Mesenchymal stem cell (in vitro differentiated cells and primary cell): ENCODE measurements around the gene GPRC5C.

Experiments
- DNase-seq: peaks from one replicate; pipeline ENCODE4 v3.0.0-alpha.2; 2013
- H2AFZ ChIP-seq: one replicate; pipeline ENCODE4 v1.6.1; 2013; ENCODE audit warnings: low read depth, mild to moderate bottlenecking, control low read depth, inconsistent platforms, low read length, moderate library complexity
- H2AK5ac ChIP-seq: 2 replicates; pipeline ENCODE4 v1.6.1; 2013; ENCODE audit warnings: low read length, moderate library complexity, mild to moderate bottlenecking, inconsistent platforms; ENCODE audit not compliant: severe bottlenecking
- H2BK120ac ChIP-seq: one replicate; pipeline ENCODE4 v1.6.1; 2013; ENCODE audit warnings: low read depth, mild to moderate bottlenecking, inconsistent platforms, low read length, moderate library complexity
- H2BK12ac ChIP-seq, 2 experiments: one replicate each; pipeline ENCODE4 v1.6.1; 2013; ENCODE audit warnings: inconsistent platforms in 2 of 2, low read length in 2 of 2, mild to moderate bottlenecking in 2 of 2, moderate library complexity in 2 of 2, control low read depth in 1 of 2
- H2BK15ac ChIP-seq: one replicate; pipeline ENCODE4 v1.6.1; 2013; ENCODE audit warnings: mild to moderate bottlenecking, low read depth, inconsistent platforms; ENCODE audit not compliant: poor library complexity, severe bottlenecking
- H2BK5ac ChIP-seq: 2 replicates; pipeline ENCODE4 v1.6.1; 2013; ENCODE audit warnings: low read depth, mild to moderate bottlenecking, low read length, control low read depth, inconsistent platforms; ENCODE audit not compliant: poor library complexity, severe bottlenecking
- H3K14ac ChIP-seq, 2 experiments: one replicate each; pipeline ENCODE4 v1.6.1; 2013; ENCODE audit warnings: inconsistent platforms in 2 of 2, low read length in 2 of 2, control low read depth in 1 of 2, mild to moderate bottlenecking in 1 of 2, moderate library complexity in 1 of 2
- H3K18ac ChIP-seq, 2 experiments: one replicate each; pipeline ENCODE4 v1.6.1; 2013; ENCODE audit warnings: inconsistent platforms in 2 of 2, low read length in 2 of 2, control low read depth in 1 of 2, low read depth in 1 of 2, mild to moderate bottlenecking in 1 of 2
- H3K23ac ChIP-seq, 2 experiments: one replicate each; pipeline ENCODE4 v1.6.1; 2013; ENCODE audit warnings: inconsistent platforms in 2 of 2, low read length in 2 of 2, mild to moderate bottlenecking in 2 of 2, moderate library complexity in 2 of 2, control low read depth in 1 of 2
- H3K27ac ChIP-seq: 2 replicates; pipeline ENCODE4 v1.5.1; 2013; ENCODE audit warnings: mild to moderate bottlenecking, moderate library complexity, low read length, control low read depth, inconsistent platforms; ENCODE audit not compliant: poor library complexity, severe bottlenecking
- H3K27me3 ChIP-seq, 2 experiments: 2 replicates each; pipeline versions ENCODE4 v1.6.1 to v1.7.0; 2013; ENCODE audit warnings: low read length in 2 of 2, mild to moderate bottlenecking in 2 of 2, moderate library complexity in 2 of 2, control low read depth in 1 of 2, inconsistent platforms in 1 of 2; ENCODE audit not compliant: control insufficient read depth in 1 of 2, insufficient read depth in 1 of 2
- H3K36me3 ChIP-seq, 2 experiments: 2 replicates each; pipeline versions ENCODE4 v1.6.1 to v1.7.0; 2013; ENCODE audit warnings: low read length in 2 of 2, control low read depth in 1 of 2, inconsistent platforms in 1 of 2, low read depth in 1 of 2, mild to moderate bottlenecking in 1 of 2; ENCODE audit not compliant: insufficient read depth in 2 of 2, control insufficient read depth in 1 of 2
- H3K4ac ChIP-seq, 2 experiments: one replicate each; pipeline ENCODE4 v1.6.1; 2013; ENCODE audit warnings: inconsistent platforms in 2 of 2, low read length in 2 of 2, mild to moderate bottlenecking in 2 of 2, moderate library complexity in 2 of 2, control low read depth in 1 of 2, low read depth in 1 of 2
- H3K4me1 ChIP-seq: 2 replicates; pipeline ENCODE4 v1.6.1; 2013; ENCODE audit warnings: low read depth, low read length, control low read depth; ENCODE audit not compliant: control insufficient read depth, insufficient read depth
- H3K4me2 ChIP-seq: 2 replicates; pipeline ENCODE4 v1.6.1; 2013; ENCODE audit warnings: low read length, mild to moderate bottlenecking, inconsistent platforms; ENCODE audit not compliant: poor library complexity, severe bottlenecking
- H3K4me3 ChIP-seq, 2 experiments: 2 replicates each; pipeline versions ENCODE4 v1.5.1 to v1.7.0; 2013; ENCODE audit warnings: low read length in 2 of 2, mild to moderate bottlenecking in 2 of 2, control low read depth in 1 of 2, low read depth in 1 of 2; ENCODE audit not compliant: insufficient read depth in 1 of 2
- H3K79me1 ChIP-seq: replicated peaks from 2 replicates; pipeline ENCODE4 v1.6.1; 2013; ENCODE audit warnings: mild to moderate bottlenecking, control low read depth, low read length, inconsistent platforms; ENCODE audit not compliant: poor library complexity, severe bottlenecking
- H3K9ac ChIP-seq: 2 replicates; pipeline ENCODE4 v1.7.0; 2013; ENCODE audit warnings: mild to moderate bottlenecking, low read length, moderate library complexity
- H3K9me3 ChIP-seq: 2 replicates; pipeline ENCODE4 v1.7.0; 2013; ENCODE audit warnings: mild to moderate bottlenecking, low read length; ENCODE audit not compliant: control insufficient read depth
- H4K8ac ChIP-seq: one replicate; pipeline ENCODE4 v1.6.1; 2013; ENCODE audit warnings: inconsistent platforms, mild to moderate bottlenecking, low read length, moderate library complexity
- H4K91ac ChIP-seq: one replicate; pipeline ENCODE4 v1.6.1; 2013; ENCODE audit warnings: mild to moderate bottlenecking, low read length, inconsistent platforms
- WGBS: methylation state at CpG from one replicate; pipeline ENCODE4 v1.1.7; 2013; ENCODE audit warnings: mixed read lengths; 5-methylcytosine and 5-hydroxymethylcytosine counted together

The GPRC5C gene

GRCh38 chr17:74481621-74482020 lies 49.7 kb downstream of the GPRC5C start:
- H2BK5ac ChIP-seq, result no peak overlapping the region

DNA sequence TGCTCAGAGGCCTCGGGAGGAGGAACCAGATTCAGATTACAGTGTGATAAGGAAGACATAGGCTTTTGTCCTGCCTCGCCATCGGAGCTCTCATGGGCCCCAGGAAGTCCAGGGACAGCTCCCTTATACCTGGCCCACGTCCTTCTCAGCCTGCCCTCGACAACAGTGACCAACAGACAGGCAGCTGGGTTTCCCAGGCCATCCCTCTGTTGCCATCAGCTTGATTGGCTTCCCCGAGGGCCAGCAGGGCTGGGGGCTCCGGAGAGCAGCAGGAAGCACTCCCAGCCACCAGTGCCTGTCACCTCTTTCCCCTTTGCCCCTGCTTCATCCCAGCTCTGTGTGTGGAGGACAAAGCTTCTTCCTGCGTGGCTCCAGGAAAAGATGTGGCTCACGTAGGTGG lies 52.2 kb downstream of the GPRC5C start:
- no peak overlapping the region for H3K4ac ChIP-seq
- H3K4me3 ChIP-seq, result no peak overlapping the region
- H3K9ac ChIP-seq, result no peak overlapping the region
- no peak overlapping the region for H2AK5ac ChIP-seq
- WGBS, result 54% methylated on average over 9 of the region's 9 CpGs
- no peak overlapping the region for H2AFZ ChIP-seq
- no peak overlapping the region for H3K18ac ChIP-seq
- no peaks in the 10 kb centered on the region for H3K4me1 ChIP-seq
- H3K14ac ChIP-seq, result no peak overlapping the region
- no peak overlapping the region for H2BK15ac ChIP-seq
- H4K8ac ChIP-seq, result no peak overlapping the region
- peaks cover 17 to 69% of the 10 kb centered on the region in 2 experiments for H3K27me3 ChIP-seq
- H3K9me3 ChIP-seq, result no peaks in the 10 kb centered on the region
- H2BK12ac ChIP-seq, result no peak overlapping the region
- no peak for DNase-seq
- no peaks in the 10 kb centered on the region for H3K79me1 ChIP-seq
- no peak overlapping the region for H2BK120ac ChIP-seq
- H3K4me2 ChIP-seq, result no peak overlapping the region
- H3K36me3 ChIP-seq, result no peaks in the 10 kb centered on the region
- no peak overlapping the region for H3K23ac ChIP-seq
- no peak overlapping the region for H4K91ac ChIP-seq
- no peak overlapping the region for H2BK5ac ChIP-seq
- no peak overlapping the region for H3K27ac ChIP-seq

More at GRCh38 chr17:74481621-74482020, 49.7 kb downstream of the GPRC5C start:
- Histone ChIP-seq H4K8ac (no peak overlapping the region), H3K4ac (no peak overlapping the region), H2AFZ (no peak overlapping the region), H3K9me3 (no peaks in the 10 kb centered on the region), H2AK5ac (no peak overlapping the region), H2BK15ac (no peak overlapping the region), H3K79me1 (no peaks in the 10 kb centered on the region), H3K9ac (no peak overlapping the region), H3K27me3 (peaks cover 27 to 77% of the 10 kb centered on the region in 2 experiments), H3K27ac (no peak overlapping the region), H3K14ac (no peak overlapping the region), H2BK12ac (no peak overlapping the region), H2BK120ac (no peak overlapping the region), H3K23ac (no peak overlapping the region), H4K91ac (no peak overlapping the region), H3K4me2 (no peak overlapping the region), H3K36me3 (no peaks in the 10 kb centered on the region), H3K18ac (no peak overlapping the region), H3K4me3 (no peak overlapping the region), H3K4me1 (no peaks in the 10 kb centered on the region)
- DNase-seq, result no peak
- WGBS, result 72% methylated on average over 7 of the region's 7 CpGs

DNA sequence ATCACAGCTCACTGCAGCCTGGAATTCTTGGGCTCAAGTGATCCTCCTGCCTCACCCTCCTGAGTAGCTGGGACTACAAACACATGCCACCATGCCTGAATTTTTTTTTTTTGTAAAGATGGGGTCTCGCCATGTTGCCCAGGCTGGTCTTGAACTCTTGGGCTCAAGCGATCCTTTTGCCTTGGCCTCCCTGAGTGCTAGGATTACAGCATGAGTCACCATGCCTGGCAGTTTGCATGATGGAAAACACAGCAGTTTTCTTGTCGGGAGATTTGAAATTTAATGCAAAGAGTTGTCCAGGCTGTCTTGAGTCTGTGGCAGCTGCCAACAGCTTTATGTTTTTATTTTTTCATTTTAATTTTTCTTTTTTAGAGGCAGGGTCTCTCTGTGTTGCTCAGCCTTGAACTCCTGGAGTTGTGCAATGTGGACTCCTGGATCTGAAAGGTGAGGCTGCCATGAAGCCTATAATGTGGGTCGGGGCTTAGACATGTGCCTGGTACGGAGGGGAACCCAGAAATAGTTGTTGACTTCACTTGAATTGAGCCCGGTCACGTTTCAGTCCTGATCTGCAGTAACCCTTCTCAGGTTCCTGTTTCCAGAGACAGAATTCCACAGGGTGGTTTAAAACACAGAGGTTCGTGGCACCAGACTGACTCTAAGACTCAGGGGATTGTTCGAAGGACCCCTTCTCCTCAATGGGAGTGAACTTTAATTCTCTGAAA lies 53.3 kb downstream of the GPRC5C start:
- Histone ChIP-seq H3K79me1 (no peaks in the 10 kb centered on the region), H4K8ac (no peak overlapping the region), H3K4me2 (no peak overlapping the region), H3K9me3 (no peaks in the 10 kb centered on the region), H3K4me1 (no peaks in the 10 kb centered on the region), H3K23ac (no peak overlapping the region), H3K9ac (no peak overlapping the region), H3K18ac (no peak overlapping the region), H3K4me3 (no peak overlapping the region), H3K27ac (no peak overlapping the region), H2AFZ (no peak overlapping the region), H4K91ac (no peak overlapping the region), H2BK5ac (no peak overlapping the region), H2BK12ac (no peak overlapping the region), H3K14ac (no peak overlapping the region), H3K36me3 (no peaks in the 10 kb centered on the region), H2AK5ac (no peak overlapping the region), H2BK120ac (no peak overlapping the region), H3K27me3 (peaks cover 14 to 60% of the 10 kb centered on the region in 2 experiments), H3K4ac (no peak overlapping the region), H2BK15ac (no peak overlapping the region)
- DNase-seq, result no peak
- WGBS, result 69% methylated on average over 8 of the region's 9 CpGs

DNA sequence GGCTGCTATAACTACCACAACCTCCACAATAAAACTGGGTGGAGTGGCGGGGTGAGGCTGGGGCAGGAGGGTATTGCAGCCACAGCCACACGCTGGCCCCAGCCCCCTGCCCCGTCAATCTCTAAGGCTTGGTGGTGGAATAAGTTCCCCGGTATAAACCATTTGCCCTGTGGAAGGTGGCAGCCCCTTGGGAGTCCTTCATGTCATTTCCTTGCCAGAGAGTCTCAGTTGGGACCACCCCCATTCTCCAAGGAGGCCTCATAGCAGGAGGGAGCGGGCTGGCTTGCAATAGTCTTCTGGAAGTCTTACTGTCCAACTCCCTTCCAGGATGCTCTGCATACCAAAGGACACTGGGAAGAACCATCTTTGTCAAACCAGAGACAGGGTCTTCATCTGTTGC lies 54.0 kb downstream of the GPRC5C start:
- no peaks in the 10 kb centered on the region for H3K79me1 ChIP-seq

More for the DNA sequence above, 54.0 kb downstream of the GPRC5C start:
- H2BK120ac ChIP-seq, result no peak overlapping the region
- H3K36me3 ChIP-seq, result no peaks in the 10 kb centered on the region
- H4K8ac ChIP-seq, result no peak overlapping the region
- no peak overlapping the region for H2BK12ac ChIP-seq
- H2AFZ ChIP-seq, result no peak overlapping the region
- no peak overlapping the region for H3K18ac ChIP-seq
- H3K4me1 ChIP-seq, result no peaks in the 10 kb centered on the region
- H3K14ac ChIP-seq, result no peak overlapping the region
- no peak overlapping the region for H3K4me3 ChIP-seq
- no peak for DNase-seq
- no peak overlapping the region for H2AK5ac ChIP-seq
- H2BK15ac ChIP-seq, result no peak overlapping the region
- no peak overlapping the region for H3K23ac ChIP-seq
- no peak overlapping the region for H3K4ac ChIP-seq
- 71% methylated on average over 4 of the region's 5 CpGs for WGBS
- H3K27me3 ChIP-seq, result peaks cover 11 to 58% of the 10 kb centered on the region in 2 experiments
- H3K9ac ChIP-seq, result no peak overlapping the region
- H4K91ac ChIP-seq, result no peak overlapping the region
- H3K9me3 ChIP-seq, result no peaks in the 10 kb centered on the region
- no peak overlapping the region for H3K27ac ChIP-seq
- H3K4me2 ChIP-seq, result no peak overlapping the region
- H2BK5ac ChIP-seq, result no peak overlapping the region
